Kidney (tissue), 14 donors: Measurements from ENCODE around the gene SMIM20. TPM values are rescaled to one million over a fixed set of nuclear protein-coding genes. Genes with fewer than 3 reads are reported as not detected.

Source experiments
- DNase-seq, 5 donors: peaks; one replicate each; pipeline ENCODE4 v3.0.0-alpha.2; 2013 to 2020
- FAIRE-seq: peaks from 2 replicates; lab custom pipeline; 2012; peaks lifted over from hg19 to GRCh38; lab: Jason Lieb, UNC
- H3K27ac ChIP-seq, 2 donors: one replicate each; pipeline ENCODE4 v1.7.0; 2013; ENCODE audit warnings: low read depth in 2 of 2, low read length in 2 of 2, inconsistent platforms in 1 of 2
- H3K27me3 ChIP-seq: one replicate; pipeline ENCODE4 v1.7.1; 2013; ENCODE audit warnings: low read length, inconsistent platforms; ENCODE audit not compliant: control insufficient read depth, insufficient read depth
- H3K36me3 ChIP-seq, 3 donors: one replicate each; pipeline versions ENCODE4 v1.7.0 to v1.7.1; 2013; ENCODE audit warnings: low read length in 3 of 3, control low read depth in 1 of 3, inconsistent platforms in 1 of 3; ENCODE audit not compliant: insufficient read depth in 3 of 3, control insufficient read depth in 2 of 3
- H3K4me1 ChIP-seq, 3 donors: one replicate each; pipeline versions ENCODE4 v1.7.0 to v1.7.1; 2013; ENCODE audit warnings: low read length in 3 of 3, inconsistent platforms in 1 of 3, low read depth in 1 of 3; ENCODE audit not compliant: control insufficient read depth in 2 of 3, insufficient read depth in 2 of 3
- H3K4me3 ChIP-seq, 3 donors: one replicate each; pipeline versions ENCODE4 v1.7.0 to v1.8.1; 2013; ENCODE audit warnings: low read length in 3 of 3, control low read depth in 1 of 3, inconsistent platforms in 1 of 3
- H3K9ac ChIP-seq, 3 donors: one replicate each; pipeline versions ENCODE4 v1.7.0 to v1.7.1; 2013; ENCODE audit warnings: low read length in 3 of 3, control low read depth in 1 of 3, inconsistent platforms in 1 of 3
- H3K9me3 ChIP-seq, 3 donors: one replicate each; pipeline versions ENCODE4 v1.7.0 to v1.7.1; 2013; ENCODE audit warnings: low read length in 3 of 3, control low read depth in 1 of 3, inconsistent platforms in 1 of 3; ENCODE audit not compliant: control insufficient read depth in 2 of 3, insufficient read depth in 1 of 3
- intact Hi-C: fragments of 100-400 bp; cut with DNase I; formaldehyde crosslinking; loops from one replicate; pipeline ENCODE4 v1.11.1; 2022
- polyA plus RNA-seq: library from polyadenylated mRNA; stranded (reverse); fragments of 350-450 nt; fragmentation: Illumina TruSeq; extraction: RNeasy Lipid Tissue Mini Kit (QIAGEN cat#74804); gene quantifications from one replicate; pipeline ENCODE4 v1.2.3, GENCODE V29; 2014; ENCODE audit warnings: low read depth, low replicate concordance; ENCODE audit not compliant: insufficient read depth
- total RNA-seq: library from RNA; stranded (reverse); fragmentation: NEBNext Ultra II Directional; extraction: Animal tissue kit (Norgen Biotek cat#: 25700); gene quantifications from one replicate; pipeline ENCODE4 v1.2.1, GENCODE V29; 2021
- TF ChIP-seq, protein P1 (sequence below): IDR thresholded peaks from 3 replicates; pipeline ENCODE4 v1.5.1; 2012; ENCODE audit warnings: mild to moderate bottlenecking, moderate library complexity, borderline replicate concordance; ENCODE audit not compliant: insufficient read depth; ENCODE audit errors: extremely low read depth
- donor health status: control.
- donor health status: control.
- donor health status: control.
- donor health status: control.
- donor health status: control.
- donor health status: DM: yes; HTN: yes; CAD: no.
- donor health status: Normal renal cell carcinoma (clear cell type).

SMIM20 gene
- total and polyA plus RNA-seq, 2 donors from 2014 or later: 23.8 to 97.2 TPM

DNA sequence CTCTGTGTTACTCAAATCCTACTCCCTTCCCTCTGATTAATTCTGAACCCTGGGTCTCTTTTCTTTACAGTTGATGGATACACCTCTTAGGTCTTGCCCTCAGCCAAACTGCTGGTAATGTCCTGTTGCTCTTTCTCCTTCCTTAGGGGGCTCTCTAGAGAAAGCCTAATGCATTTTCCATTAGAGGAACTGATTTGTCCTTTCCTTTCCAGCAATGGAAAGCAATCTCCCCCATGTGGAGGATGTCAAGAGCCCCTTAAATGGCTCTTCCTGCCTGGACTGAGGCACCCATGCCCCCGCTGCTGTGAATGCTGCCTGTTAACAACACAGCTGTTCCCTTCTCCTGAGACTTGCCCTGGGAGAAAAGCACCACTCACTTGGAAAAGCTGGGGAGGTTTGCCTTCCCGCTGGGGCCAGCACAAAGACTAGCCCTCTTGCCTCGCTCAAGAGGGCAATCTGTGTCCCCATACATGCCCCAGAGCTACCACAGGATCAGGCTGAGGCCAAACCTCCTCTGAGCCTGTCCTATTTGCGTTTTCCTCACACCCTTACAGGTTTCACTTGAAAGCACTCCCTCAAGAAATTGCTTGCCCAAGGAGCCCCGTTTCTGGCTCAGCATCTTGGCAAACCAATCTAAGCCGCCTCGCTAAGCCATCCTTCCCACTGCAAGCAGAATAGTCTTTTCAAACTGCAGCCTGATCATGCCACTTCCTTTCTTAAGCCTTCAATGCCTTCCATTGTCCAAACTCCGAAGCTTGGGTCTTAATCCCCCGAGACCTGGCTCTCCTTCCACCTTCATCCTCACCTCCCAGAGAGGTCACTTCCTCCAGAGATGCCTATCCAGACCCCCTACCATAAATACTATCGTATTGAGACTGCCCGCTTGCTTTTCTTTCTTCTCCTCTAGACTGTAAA, 23.2 kb upstream of the SMIM20 start:
- H3K36me3 ChIP-seq: no peaks in the 10 kb centered on the region
- intact Hi-C loops: no loop called here
- no peak for FAIRE-seq
- TF ChIP-seq, protein P1, sequence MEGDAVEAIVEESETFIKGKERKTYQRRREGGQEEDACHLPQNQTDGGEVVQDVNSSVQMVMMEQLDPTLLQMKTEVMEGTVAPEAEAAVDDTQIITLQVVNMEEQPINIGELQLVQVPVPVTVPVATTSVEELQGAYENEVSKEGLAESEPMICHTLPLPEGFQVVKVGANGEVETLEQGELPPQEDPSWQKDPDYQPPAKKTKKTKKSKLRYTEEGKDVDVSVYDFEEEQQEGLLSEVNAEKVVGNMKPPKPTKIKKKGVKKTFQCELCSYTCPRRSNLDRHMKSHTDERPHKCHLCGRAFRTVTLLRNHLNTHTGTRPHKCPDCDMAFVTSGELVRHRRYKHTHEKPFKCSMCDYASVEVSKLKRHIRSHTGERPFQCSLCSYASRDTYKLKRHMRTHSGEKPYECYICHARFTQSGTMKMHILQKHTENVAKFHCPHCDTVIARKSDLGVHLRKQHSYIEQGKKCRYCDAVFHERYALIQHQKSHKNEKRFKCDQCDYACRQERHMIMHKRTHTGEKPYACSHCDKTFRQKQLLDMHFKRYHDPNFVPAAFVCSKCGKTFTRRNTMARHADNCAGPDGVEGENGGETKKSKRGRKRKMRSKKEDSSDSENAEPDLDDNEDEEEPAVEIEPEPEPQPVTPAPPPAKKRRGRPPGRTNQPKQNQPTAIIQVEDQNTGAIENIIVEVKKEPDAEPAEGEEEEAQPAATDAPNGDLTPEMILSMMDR: no peak
- H3K27ac ChIP-seq: no peak overlapping the region
- H3K4me3 ChIP-seq: no peak overlapping the region
- DNase-seq: peak in 1 of 5 donors; percentile 63
- no peaks in the 10 kb centered on the region for H3K27me3 ChIP-seq
- H3K9me3 ChIP-seq: no peaks in the 10 kb centered on the region
- no peaks in the 10 kb centered on the region for H3K4me1 ChIP-seq
- H3K9ac ChIP-seq: no peak overlapping the region

GRCh38 chr4:25892796-25893195, 21.2 kb upstream of the SMIM20 start:
- Histone ChIP-seq H3K9me3 (no peaks in the 10 kb centered on the region), H3K4me3 (no peak overlapping the region), H3K9ac (no peak overlapping the region), H3K27ac (no peak overlapping the region), H3K27me3 (no peaks in the 10 kb centered on the region), H3K4me1 (no peaks in the 10 kb centered on the region), H3K36me3 (no peaks in the 10 kb centered on the region)
- TF ChIP-seq, protein P1: no peak
- peak in 2 of 5 donors; percentile 37 to 73 for DNase-seq
- no peak for FAIRE-seq
- intact Hi-C loops: no loop called here

GRCh38 chr4:25896776-25897539, 17.1 kb upstream of the SMIM20 start:
- DNase-seq (no peak), FAIRE-seq (no peak)
- no peaks in the 10 kb centered on the region for H3K27me3 ChIP-seq
- H3K9me3 ChIP-seq: no peaks in the 10 kb centered on the region
- TF ChIP-seq, protein P1: no peak
- H3K27ac ChIP-seq: no peak overlapping the region
- H3K9ac ChIP-seq: no peak overlapping the region
- H3K36me3 ChIP-seq: no peaks in the 10 kb centered on the region
- no peaks in the 10 kb centered on the region for H3K4me1 ChIP-seq
- intact Hi-C loops: no loop called here
- H3K4me3 ChIP-seq: no peak overlapping the region
